Lower lobe of right lung (tissue), 2 donors: ENCODE measurements around the gene UST. TPM values are rescaled to one million over a fixed set of nuclear protein-coding genes. Genes with fewer than 3 reads are reported as not detected.
A peak's percentile ranks its signal among the peaks of the same experiment; 100 is the strongest.

Experiments
- ATAC-seq, 2 donors: fragments of 200-7000 bp; cut with Tn5 transposase; one replicate each; pipeline ENCODE4 v1.9.1; 2020 to 2022; ENCODE audit warnings: mild to moderate bottlenecking in 2 of 2, moderate library complexity in 2 of 2
- DNase-seq: peaks from one replicate; pipeline ENCODE4 v3.0.0-alpha.2; 2020
- H3K27ac ChIP-seq: fragments of 200-600 bp; one replicate; pipeline ENCODE4 v1.8.0; 2022
- H3K27me3 ChIP-seq: fragments of 200-600 bp; one replicate; pipeline ENCODE4 v1.8.0; 2022; ENCODE audit warnings: low read depth
- H3K36me3 ChIP-seq: fragments of 200-600 bp; one replicate; pipeline ENCODE4 v1.8.0; 2022; ENCODE audit warnings: mild to moderate bottlenecking
- H3K4me1 ChIP-seq: fragments of 200-600 bp; one replicate; pipeline ENCODE4 v1.8.0; 2022
- H3K4me3 ChIP-seq: fragments of 200-600 bp; one replicate; pipeline ENCODE4 v1.8.0; 2022; ENCODE audit warnings: mild to moderate bottlenecking
- H3K9me3 ChIP-seq: fragments of 200-600 bp; one replicate; pipeline ENCODE4 v1.8.0; 2022
- intact Hi-C: fragments of 100-400 bp; cut with DNase I; formaldehyde crosslinking; loops from one replicate; pipeline ENCODE4 v1.11.0; 2022
- total RNA-seq: library from RNA; stranded (reverse); fragmentation: NEBNext Ultra II Directional; extraction: Animal tissue kit (Norgen Biotek cat#: 25700); gene quantifications from one replicate; pipeline ENCODE4 v1.2.1, GENCODE V29; 2021
- TF ChIP-seq, protein P1 (sequence below): fragments of 200-600 bp; IDR thresholded peaks from one replicate; pipeline ENCODE4 v1.8.0; 2022; ENCODE audit warnings: antibody characterized with exemption, mild to moderate bottlenecking
- donor health status: DM: no; HTN: yes; CAD: no; lungs with severe emphysema.

The UST gene
- total RNA-seq, 1 donor from 2014 or later, result 11.8 TPM

DNA sequence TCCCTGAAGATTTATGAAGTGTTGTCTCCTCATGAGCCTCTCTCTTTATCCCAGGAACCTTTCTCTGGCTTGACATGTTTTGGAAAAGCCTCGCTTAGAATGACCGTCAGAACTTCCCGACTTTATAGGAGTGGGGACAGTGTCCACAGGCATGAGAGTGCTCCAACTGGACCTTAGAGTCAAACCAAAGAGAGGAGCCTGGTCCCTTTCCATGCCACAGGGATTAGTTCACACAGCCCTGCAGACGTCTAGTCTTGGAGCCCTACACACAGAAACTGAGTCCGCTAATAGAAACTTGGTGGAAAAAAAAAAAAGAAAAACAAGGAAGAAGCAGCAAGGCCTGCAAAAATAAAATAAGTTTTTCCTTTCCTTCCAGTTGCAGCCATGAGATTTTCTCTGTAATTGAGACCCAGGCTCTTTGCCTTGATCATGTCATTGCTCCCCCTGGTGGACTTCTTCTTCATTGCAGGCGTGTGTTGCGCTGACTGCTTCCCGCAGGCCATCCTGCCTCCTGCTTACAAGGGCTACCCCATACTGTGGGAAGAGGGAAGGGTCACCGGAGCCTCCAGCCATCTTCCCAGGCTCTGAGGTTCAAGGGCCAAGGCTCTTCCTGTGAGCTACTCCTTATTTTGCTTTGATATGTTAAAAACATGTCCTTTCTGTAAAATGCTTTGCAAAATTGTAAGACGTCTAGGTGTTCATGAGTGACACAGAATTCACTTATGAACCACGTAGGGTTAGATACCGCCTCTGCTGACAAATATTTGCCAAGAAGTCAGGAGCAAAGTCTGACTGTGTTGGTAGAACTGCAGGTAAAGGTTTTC is 201.0 kb downstream of the UST start:
- Histone ChIP-seq H3K4me3 (no peak overlapping the region), H3K9me3 (no peaks in the 10 kb centered on the region), H3K27ac (no peak overlapping the region), H3K4me1 (peaks cover 7% of the 10 kb centered on the region), H3K27me3 (no peaks in the 10 kb centered on the region), H3K36me3 (no peaks in the 10 kb centered on the region)
- ATAC-seq, result peak; percentile 94 to 95
- peak; percentile 79 for DNase-seq
- TF ChIP-seq, protein P1, sequence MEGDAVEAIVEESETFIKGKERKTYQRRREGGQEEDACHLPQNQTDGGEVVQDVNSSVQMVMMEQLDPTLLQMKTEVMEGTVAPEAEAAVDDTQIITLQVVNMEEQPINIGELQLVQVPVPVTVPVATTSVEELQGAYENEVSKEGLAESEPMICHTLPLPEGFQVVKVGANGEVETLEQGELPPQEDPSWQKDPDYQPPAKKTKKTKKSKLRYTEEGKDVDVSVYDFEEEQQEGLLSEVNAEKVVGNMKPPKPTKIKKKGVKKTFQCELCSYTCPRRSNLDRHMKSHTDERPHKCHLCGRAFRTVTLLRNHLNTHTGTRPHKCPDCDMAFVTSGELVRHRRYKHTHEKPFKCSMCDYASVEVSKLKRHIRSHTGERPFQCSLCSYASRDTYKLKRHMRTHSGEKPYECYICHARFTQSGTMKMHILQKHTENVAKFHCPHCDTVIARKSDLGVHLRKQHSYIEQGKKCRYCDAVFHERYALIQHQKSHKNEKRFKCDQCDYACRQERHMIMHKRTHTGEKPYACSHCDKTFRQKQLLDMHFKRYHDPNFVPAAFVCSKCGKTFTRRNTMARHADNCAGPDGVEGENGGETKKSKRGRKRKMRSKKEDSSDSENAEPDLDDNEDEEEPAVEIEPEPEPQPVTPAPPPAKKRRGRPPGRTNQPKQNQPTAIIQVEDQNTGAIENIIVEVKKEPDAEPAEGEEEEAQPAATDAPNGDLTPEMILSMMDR, result peak; percentile 95
- intact Hi-C loops, result loop anchor here (10.0 kb wide), 1 partner anchor 373 kb away; no protein-coding TSS in a partner anchor

DNA sequence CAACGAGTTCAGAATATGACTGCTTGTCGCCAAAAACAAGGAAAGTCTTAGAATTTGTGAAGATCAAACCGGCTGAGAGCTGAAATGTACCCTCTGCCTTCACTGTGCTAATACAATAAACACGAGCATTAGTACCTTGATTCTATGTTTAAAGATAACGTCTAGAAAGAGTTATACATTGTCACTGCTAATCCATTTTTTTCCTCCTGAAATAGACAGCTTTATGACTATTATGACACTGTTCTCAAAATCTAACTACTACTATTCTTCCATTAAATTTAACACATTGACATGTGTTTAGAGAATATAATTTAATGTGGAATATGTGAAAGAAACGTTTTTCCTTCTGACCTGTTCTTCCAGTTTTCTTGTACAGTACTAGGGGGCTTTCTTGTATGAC is 204.8 kb downstream of the UST start:
- Histone ChIP-seq H3K27ac (no peak overlapping the region), H3K27me3 (no peaks in the 10 kb centered on the region), H3K9me3 (no peaks in the 10 kb centered on the region), H3K4me3 (no peak overlapping the region), H3K4me1 (peaks cover 7% of the 10 kb centered on the region), H3K36me3 (no peaks in the 10 kb centered on the region)
- DNase-seq (no peak), ATAC-seq (no peak)
- TF ChIP-seq, protein P1, result no peak
- intact Hi-C loops, result loop anchor here (10.0 kb wide), 1 partner anchor 207 kb away; the partner anchor contains the start of gene UST

- TF ChIP-seq, protein P1, result no peak
- intact Hi-C loops, result loop anchor here (10.0 kb wide), 1 partner anchor 208 kb away; the partner anchor contains the start of gene UST
- no peak for ATAC-seq
- Histone ChIP-seq H3K4me1 (peaks cover 7% of the 10 kb centered on the region), H3K27ac (no peak overlapping the region), H3K9me3 (no peaks in the 10 kb centered on the region), H3K4me3 (no peak overlapping the region), H3K36me3 (no peaks in the 10 kb centered on the region), H3K27me3 (no peaks in the 10 kb centered on the region)
- no peak for DNase-seq
These were observed 205.6 kb downstream of the UST start for GRCh38 chr6:148952147-148953035.

DNA sequence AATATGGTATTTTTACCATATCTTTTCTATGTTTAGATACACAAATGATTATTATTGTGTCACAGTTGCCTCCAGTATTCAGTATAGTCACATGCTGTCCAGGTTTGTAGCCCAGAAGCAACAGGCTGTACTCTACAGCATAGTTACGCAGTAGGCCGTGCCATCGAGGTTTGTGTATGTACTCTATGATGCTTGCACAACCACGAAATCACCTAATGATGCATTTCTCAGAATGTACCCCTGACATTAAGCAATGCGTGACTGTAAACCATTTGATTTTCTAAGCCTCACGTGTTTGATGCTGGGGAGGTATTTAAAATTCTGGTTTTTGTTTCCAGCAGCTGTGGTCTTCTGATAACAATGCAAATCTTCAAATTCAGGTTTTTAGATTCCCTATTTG is 207.6 kb downstream of the UST start:
- no peak overlapping the region for H3K4me3 ChIP-seq
- peaks cover 7% of the 10 kb centered on the region for H3K4me1 ChIP-seq
- no peaks in the 10 kb centered on the region for H3K9me3 ChIP-seq
- no peaks in the 10 kb centered on the region for H3K27me3 ChIP-seq
- H3K36me3 ChIP-seq, result no peaks in the 10 kb centered on the region
- intact Hi-C loops, result loop anchor here (10.0 kb wide), 1 partner anchor 210 kb away; the partner anchor contains the start of gene UST
- no peak overlapping the region for H3K27ac ChIP-seq
- no peak for ATAC-seq
- DNase-seq, result no peak
- TF ChIP-seq, protein P1, result no peak

DNA sequence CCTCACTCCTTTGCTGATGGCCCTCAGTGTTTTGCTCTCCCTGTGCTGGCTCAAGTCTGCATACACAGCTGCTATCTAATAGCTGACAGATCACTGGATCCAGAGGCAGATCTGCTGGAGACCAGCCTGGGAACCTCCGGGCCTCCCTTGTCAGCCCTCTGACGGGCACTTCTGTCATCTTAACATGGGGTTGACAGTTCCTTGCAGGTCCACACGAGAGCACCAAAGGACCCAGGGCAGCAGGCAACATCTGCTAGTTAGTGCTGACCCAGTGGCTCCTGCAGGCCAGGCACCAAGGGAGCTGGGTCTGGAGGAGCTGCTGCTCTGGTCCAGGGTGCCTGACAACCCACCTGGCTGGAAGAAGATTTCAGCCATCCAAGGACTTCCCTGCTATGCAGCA is 208.1 kb downstream of the UST start:
- intact Hi-C loops, result loop anchor here (10.0 kb wide), 1 partner anchor 210 kb away; the partner anchor contains the start of gene UST
- Histone ChIP-seq H3K27ac (no peak overlapping the region), H3K4me3 (no peak overlapping the region), H3K9me3 (no peaks in the 10 kb centered on the region), H3K36me3 (no peaks in the 10 kb centered on the region), H3K4me1 (peaks cover 7% of the 10 kb centered on the region), H3K27me3 (no peaks in the 10 kb centered on the region)
- TF ChIP-seq, protein P1, result no peak
- ATAC-seq (no peak), DNase-seq (no peak)
